ENCODE measurements around the gene AGBL4. TPM values are rescaled to one million over a fixed set of nuclear protein-coding genes. Genes with fewer than 3 reads are reported as not detected.

AGBL4 gene
- total and polyA plus RNA-seq, 9 of the 15 experiments (the other 6 are each of a cell fraction or from before 2014, with no cell fraction given), result 0.11 TPM; not detected in 7

- TF ChIP-seq, protein P1, sequence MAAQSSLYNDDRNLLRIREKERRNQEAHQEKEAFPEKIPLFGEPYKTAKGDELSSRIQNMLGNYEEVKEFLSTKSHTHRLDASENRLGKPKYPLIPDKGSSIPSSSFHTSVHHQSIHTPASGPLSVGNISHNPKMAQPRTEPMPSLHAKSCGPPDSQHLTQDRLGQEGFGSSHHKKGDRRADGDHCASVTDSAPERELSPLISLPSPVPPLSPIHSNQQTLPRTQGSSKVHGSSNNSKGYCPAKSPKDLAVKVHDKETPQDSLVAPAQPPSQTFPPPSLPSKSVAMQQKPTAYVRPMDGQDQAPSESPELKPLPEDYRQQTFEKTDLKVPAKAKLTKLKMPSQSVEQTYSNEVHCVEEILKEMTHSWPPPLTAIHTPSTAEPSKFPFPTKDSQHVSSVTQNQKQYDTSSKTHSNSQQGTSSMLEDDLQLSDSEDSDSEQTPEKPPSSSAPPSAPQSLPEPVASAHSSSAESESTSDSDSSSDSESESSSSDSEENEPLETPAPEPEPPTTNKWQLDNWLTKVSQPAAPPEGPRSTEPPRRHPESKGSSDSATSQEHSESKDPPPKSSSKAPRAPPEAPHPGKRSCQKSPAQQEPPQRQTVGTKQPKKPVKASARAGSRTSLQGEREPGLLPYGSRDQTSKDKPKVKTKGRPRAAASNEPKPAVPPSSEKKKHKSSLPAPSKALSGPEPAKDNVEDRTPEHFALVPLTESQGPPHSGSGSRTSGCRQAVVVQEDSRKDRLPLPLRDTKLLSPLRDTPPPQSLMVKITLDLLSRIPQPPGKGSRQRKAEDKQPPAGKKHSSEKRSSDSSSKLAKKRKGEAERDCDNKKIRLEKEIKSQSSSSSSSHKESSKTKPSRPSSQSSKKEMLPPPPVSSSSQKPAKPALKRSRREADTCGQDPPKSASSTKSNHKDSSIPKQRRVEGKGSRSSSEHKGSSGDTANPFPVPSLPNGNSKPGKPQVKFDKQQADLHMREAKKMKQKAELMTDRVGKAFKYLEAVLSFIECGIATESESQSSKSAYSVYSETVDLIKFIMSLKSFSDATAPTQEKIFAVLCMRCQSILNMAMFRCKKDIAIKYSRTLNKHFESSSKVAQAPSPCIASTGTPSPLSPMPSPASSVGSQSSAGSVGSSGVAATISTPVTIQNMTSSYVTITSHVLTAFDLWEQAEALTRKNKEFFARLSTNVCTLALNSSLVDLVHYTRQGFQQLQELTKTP (IDR thresholded peaks at IDR 0.05; ENCODE audit: low read depth in 1 of 2, partially characterized antibody in 2 of 2), result no peak
Measured at GRCh38 chr1:48667782-48668181, 1356.0 kb downstream of the AGBL4 start (continued).

- Histone ChIP-seq H3K27ac (ENCODE audit: extremely low read depth, low read depth, low read length) (no peak overlapping the region), H3K4me2 (ENCODE audit: insufficient read depth, low read length) (no peak overlapping the region), H4K20me1 (replicated peaks; ENCODE audit: control insufficient read depth, insufficient read depth, low read length) (no peaks in the 10 kb centered on the region), H3K79me2 (ENCODE audit: control insufficient read depth, insufficient read depth, low read length) (no peaks in the 10 kb centered on the region), H3K27me3 (ENCODE audit: control insufficient read depth in 2 of 2, insufficient read depth in 2 of 2, low read length in 2 of 2) (no peaks in the 10 kb centered on the region), H2AFZ (ENCODE audit: low read depth, low read length) (no peak overlapping the region), H3K9me3 (replicated peaks; ENCODE audit: control insufficient read depth, insufficient read depth, low read depth, low read length) (no peaks in the 10 kb centered on the region), H3K9ac (ENCODE audit: insufficient read depth in 1 of 2, low read depth in 2 of 2, low read length in 2 of 2) (no peak overlapping the region), H3K4me3 (no peak overlapping the region), H3K9me1 (ENCODE audit: control insufficient read depth, insufficient read depth, low read length) (no peaks in the 10 kb centered on the region), H3K36me3 (ENCODE audit: control insufficient read depth, insufficient read depth, low read length) (no peaks in the 10 kb centered on the region), H3K4me1 (replicated peaks in 1 of 2; ENCODE audit: control insufficient read depth in 2 of 2, insufficient read depth in 2 of 2, low read length in 2 of 2) (no peaks in the 10 kb centered on the region)
- intact Hi-C loops (cut with micrococcal nuclease), result no loop called here
- in situ Hi-C loops (cut with MboI), result no loop called here
- BruUV-seq (replicated peaks), result no TSS peak
- CTCF ChIA-PET (ENCODE audit: low intra/inter-chr PET ratio), result no interaction called here
- POLR2A ChIA-PET, result no interaction called here
- no peak for TF ChIP-seq FOXJ2 (tag; IDR thresholded peaks at IDR 0.05)
- TF ChIP-seq LEF1 (IDR thresholded peaks at IDR 0.05), result no peak
- no peak for TF ChIP-seq GABPB1 (CRISPR knock-in tag; IDR thresholded peaks at IDR 0.05)
- TF ChIP-seq, protein P2, sequence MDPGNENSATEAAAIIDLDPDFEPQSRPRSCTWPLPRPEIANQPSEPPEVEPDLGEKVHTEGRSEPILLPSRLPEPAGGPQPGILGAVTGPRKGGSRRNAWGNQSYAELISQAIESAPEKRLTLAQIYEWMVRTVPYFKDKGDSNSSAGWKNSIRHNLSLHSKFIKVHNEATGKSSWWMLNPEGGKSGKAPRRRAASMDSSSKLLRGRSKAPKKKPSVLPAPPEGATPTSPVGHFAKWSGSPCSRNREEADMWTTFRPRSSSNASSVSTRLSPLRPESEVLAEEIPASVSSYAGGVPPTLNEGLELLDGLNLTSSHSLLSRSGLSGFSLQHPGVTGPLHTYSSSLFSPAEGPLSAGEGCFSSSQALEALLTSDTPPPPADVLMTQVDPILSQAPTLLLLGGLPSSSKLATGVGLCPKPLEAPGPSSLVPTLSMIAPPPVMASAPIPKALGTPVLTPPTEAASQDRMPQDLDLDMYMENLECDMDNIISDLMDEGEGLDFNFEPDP (CRISPR knock-in tag; IDR thresholded peaks at IDR 0.05), result no peak
- no peak for TF ChIP-seq ZNF133 (CRISPR knock-in tag; IDR thresholded peaks at IDR 0.05)
- TF ChIP-seq ZBTB7A (IDR thresholded peaks at IDR 0.05; ENCODE audit: borderline replicate concordance, control insufficient read depth, low read depth, low read length), result no peak
- TF ChIP-seq ZFX (CRISPR knock-in tag; IDR thresholded peaks at IDR 0.05), result no peak
- FAIRE-seq (no peak), ATAC-seq (no peak), DNase-seq (ENCODE audit: extremely low read depth in 1 of 4, low spot score in 3 of 4) (no peak)
- WGBS (ENCODE audit: insufficient coverage, low coverage, missing lambda C conversion rate), result under 1% methylated on average over 6 of the region's 6 CpGs
Measured at GRCh38 chr1:48665708-48666407, 1357.9 kb downstream of the AGBL4 start.
